Endothelial cell of umbilical vein (primary cell): Measurements from ENCODE around the gene MATN4.

ENCODE experiments used
- CTCF ChIP-seq, 2 donors: IDR thresholded peaks; 1 replicate in 1 of 2; 2 replicates in 1 of 2; pipeline ENCODE4 v1.5.1; 2011; ENCODE audit warnings: low read length in 2 of 2, mild to moderate bottlenecking in 2 of 2, moderate library complexity in 2 of 2, control low read depth in 1 of 2, inconsistent platforms in 1 of 2, low read depth in 1 of 2; ENCODE audit not compliant: insufficient read depth in 1 of 2; ENCODE audit errors: extremely low read depth in 1 of 2
- EZH2 ChIP-seq: IDR thresholded peaks from 2 replicates; pipeline ENCODE4 v1.6.1; 2012; ENCODE audit warnings: borderline replicate concordance, low read depth, mild to moderate bottlenecking, moderate library complexity, low read length, inconsistent platforms; ENCODE audit not compliant: severe bottlenecking
- GATA2 ChIP-seq: IDR thresholded peaks from 2 replicates; pipeline ENCODE4 v1.7.0; 2011; ENCODE audit warnings: low read depth, mild to moderate bottlenecking, moderate library complexity, mixed read lengths, low read length; ENCODE audit not compliant: insufficient read length, insufficient read depth
- JUN ChIP-seq: IDR thresholded peaks from 2 replicates; pipeline ENCODE4 v1.6.1; 2011; ENCODE audit warnings: borderline replicate concordance, low read depth; ENCODE audit not compliant: insufficient read length, insufficient read depth
- MAX ChIP-seq: IDR thresholded peaks from 2 replicates; pipeline ENCODE4 v1.6.1; 2011; ENCODE audit not compliant: insufficient read depth, insufficient read length
- MYC ChIP-seq: IDR thresholded peaks from one replicate; pipeline ENCODE4 v1.6.1; 2011; ENCODE audit warnings: mild to moderate bottlenecking, low read depth, low read length
- POLR2A ChIP-seq: IDR thresholded peaks from 2 replicates; pipeline ENCODE4 v1.6.1; 2012; ENCODE audit warnings: low read depth, mild to moderate bottlenecking, control low read depth, low read length
- POLR2AphosphoS5 ChIP-seq: IDR thresholded peaks from 2 replicates; pipeline ENCODE4 v1.6.1; 2012; ENCODE audit warnings: low read depth, mild to moderate bottlenecking, control low read depth, low read length, moderate library complexity; ENCODE audit not compliant: insufficient read depth

- TF ChIP-seq CTCF (IDR thresholded peaks at IDR 0.05; ENCODE audit: extremely low read depth in 1 of 2, insufficient read depth in 1 of 2, low read depth in 1 of 2, low read length in 2 of 2) (no peak), POLR2AphosphoS5 (no peak), POLR2A (no peak), MYC (no peak), MAX (no peak), EZH2 (no peak), JUN (no peak), GATA2 (no peak)
Measured at GRCh38 chr20:45246109-45246508, 62.0 kb downstream of the MATN4 start.
